ENCODE measurements around the gene PSME2.

Gene PSME2

GRCh38 chr14:24093901-24094840, 52.2 kb downstream of the PSME2 start, which contains the start of gene PCK2:
Gene PCK2 (plus strand): TSS chr14:24094311. CDS start chr14:24094406, 95 bp downstream.
- peak; percentile 72 to 79 for DNase-seq (ENCODE audit: low read depth in 2 of 2)

Data from stimulated activated CD8-positive, alpha-beta memory T cell treated with anti-CD3 and anti-CD28 coated beads, Interleukin-7, amount 100 ng/mL, for 4 hours (primary cell).